ENCODE data around the gene RCSD1. TPM values are rescaled to one million over a fixed set of nuclear protein-coding genes. Genes with fewer than 3 reads are reported as not detected.
A peak's percentile ranks its signal among the peaks of the same experiment; 100 is the strongest.

The RCSD1 gene
- total and polyA plus RNA-seq, 11 donors: 14.1 to 51.5 (median 29.6) TPM

GRCh38 chr1:167674156-167674555, 44.1 kb downstream of the RCSD1 start:
- intact Hi-C loops (cut with DNase I): no loop called here
- Histone ChIP-seq H3K27me3 (no peaks in the 10 kb centered on the region), H3K9me3 (no peaks in the 10 kb centered on the region), H3K36me3 (peaks cover 0 to 30% (median 14%) of the 10 kb centered on the region in 9 donors), H3K4me1 (peaks cover 4 to 77% (median 33%) of the 10 kb centered on the region in 12 donors), H3K27ac (no peak overlapping the region), H3K4me3 (no peak overlapping the region)
- ATAC-seq (no peak), DNase-seq (no peak)
- TF ChIP-seq CTCF (IDR thresholded peaks at IDR 0.05) (no peak), POLR2A (IDR thresholded peaks at IDR 0.05) (no peak)
- 69 to 82% (median 77%) methylated on average over 2 of the region's 2 CpGs for WGBS, 4 donors

GRCh38 chr1:167675440-167675839, 45.4 kb downstream of the RCSD1 start:
- 84 to 92% (median 88%) methylated on average over 5 of the region's 5 CpGs for WGBS, 4 donors
- no peaks in the 10 kb centered on the region for H3K27me3 ChIP-seq
- peaks cover 0 to 32% (median 14%) of the 10 kb centered on the region in 9 donors for H3K36me3 ChIP-seq
- no peak for ATAC-seq
- intact Hi-C loops (cut with DNase I): no loop called here
- H3K27ac ChIP-seq: no peak overlapping the region
- no peaks in the 10 kb centered on the region for H3K9me3 ChIP-seq
- peaks cover 3 to 76% (median 27%) of the 10 kb centered on the region in 12 donors for H3K4me1 ChIP-seq
- TF ChIP-seq CTCF (IDR thresholded peaks at IDR 0.05): no peak
- TF ChIP-seq POLR2A (IDR thresholded peaks at IDR 0.05): no peak
- DNase-seq: no peak
- H3K4me3 ChIP-seq: no peak overlapping the region

GRCh38 chr1:167676205-167676915, 46.3 kb downstream of the RCSD1 start:
- Histone ChIP-seq H3K4me3 (no peak overlapping the region), H3K9me3 (no peaks in the 10 kb centered on the region), H3K36me3 (peaks cover 0 to 35% (median 14%) of the 10 kb centered on the region in 9 donors), H3K27ac (no peak overlapping the region), H3K4me1 (peaks cover 5 to 76% (median 31%) of the 10 kb centered on the region in 12 donors), H3K27me3 (no peaks in the 10 kb centered on the region)
- TF ChIP-seq POLR2A (IDR thresholded peaks at IDR 0.05): no peak
- no peak for ATAC-seq
- 78 to 94% (median 87%) methylated on average over 2 of the region's 2 CpGs for WGBS, 4 donors
- DNase-seq: no peak
- intact Hi-C loops (cut with DNase I): no loop called here

- 85 to 87% (median 86%) methylated on average over 7 of the region's 7 CpGs for WGBS, 4 donors
- Histone ChIP-seq H3K4me1 (peaks cover 9 to 75% (median 38%) of the 10 kb centered on the region in 12 donors), H3K27ac (peak overlapping the region in 1 of 12 donors; percentile 2), H3K4me3 (no peak overlapping the region), H3K27me3 (no peaks in the 10 kb centered on the region), H3K9me3 (no peaks in the 10 kb centered on the region), H3K36me3 (peaks cover 0 to 32% (median 14%) of the 10 kb centered on the region in 9 donors)
- no peak for TF ChIP-seq CTCF (IDR thresholded peaks at IDR 0.05)
- TF ChIP-seq POLR2A (IDR thresholded peaks at IDR 0.05): no peak
- no peak for ATAC-seq
- DNase-seq: no peak
- intact Hi-C loops (cut with DNase I): no loop called here
Measured at GRCh38 chr1:167676916-167677848, 47.1 kb downstream of the RCSD1 start.
